ENCODE data around the gene VIM.

- TF ChIP-seq CTCF (IDR thresholded peaks at IDR 0.05; ENCODE audit: low read length) (no peak), EZH2 (IDR thresholded peaks at IDR 0.05; ENCODE audit: borderline replicate concordance, low read length) (no peak)
These were observed 12.3 kb upstream of the VIM start for GRCh38 chr10:17215782-17216122.
